Islet of Langerhans (tissue), 1 donor: ENCODE data around the gene CD300LD.

Experiments
- FAIRE-seq: peaks from one replicate; lab custom pipeline; 2011; peaks lifted over from hg19 to GRCh38; lab: Jason Lieb, UNC

The CD300LD gene

DNA sequence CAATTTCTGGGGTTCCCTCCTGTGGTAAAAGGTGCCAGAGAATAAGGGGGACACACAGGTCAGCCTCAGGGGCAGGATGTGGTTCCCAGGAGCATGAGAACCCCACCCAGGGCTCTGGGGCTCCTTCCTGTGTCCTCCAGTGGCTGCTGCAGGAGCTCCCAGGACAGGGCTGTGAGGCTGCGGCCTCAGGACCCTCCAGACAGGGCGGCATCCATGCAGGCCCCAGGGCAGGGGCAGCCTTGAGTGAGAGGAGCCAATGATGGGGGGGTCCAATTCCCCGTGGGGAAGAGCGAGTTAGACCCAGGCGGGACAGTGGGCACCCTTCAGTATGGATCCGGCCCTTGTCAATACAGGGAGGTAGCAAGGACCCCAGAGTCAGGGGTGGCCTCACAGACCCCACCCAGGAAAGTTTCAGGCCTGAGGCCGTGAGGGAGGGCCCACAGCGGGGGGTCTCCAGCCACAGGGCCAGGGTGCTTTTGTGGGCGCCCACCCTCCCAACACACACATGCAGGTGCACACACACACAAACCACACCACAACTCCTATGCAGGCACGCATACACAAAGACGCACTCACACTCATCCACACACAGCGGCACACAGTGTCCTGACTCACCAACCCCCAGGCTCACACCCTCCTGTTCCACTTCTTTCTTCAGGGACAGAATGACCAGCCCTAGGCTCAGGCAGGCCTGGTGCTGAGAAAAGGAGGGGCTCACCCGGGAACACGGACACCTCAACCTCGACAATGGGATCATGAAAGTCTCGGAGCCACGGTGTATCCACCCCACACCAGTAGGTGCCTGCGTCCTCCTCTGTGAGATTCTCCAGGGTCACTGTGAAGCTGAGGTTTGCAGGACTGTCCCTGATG lies 48.0 kb downstream of the CD300LD start:
- FAIRE-seq, result no peak

DNA sequence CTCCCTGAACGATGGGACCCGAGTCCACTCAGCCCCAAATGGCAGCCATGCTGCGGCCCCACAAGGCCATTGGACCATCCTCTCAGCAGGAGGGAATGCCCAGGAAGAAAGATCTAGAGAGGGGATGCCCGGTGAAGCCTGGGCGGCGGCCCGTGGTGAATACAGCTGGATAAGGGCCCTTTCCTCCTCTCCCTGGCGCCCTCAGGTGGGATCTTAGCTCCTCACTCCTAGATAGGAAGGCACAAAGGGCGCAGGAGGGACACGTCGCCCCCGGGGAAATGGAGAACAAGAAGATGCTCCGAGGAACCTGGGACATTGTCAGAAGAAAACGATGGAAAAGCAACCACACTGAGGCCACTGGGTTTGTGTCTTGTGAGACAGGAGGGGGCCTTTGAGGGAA lies 48.7 kb downstream of the CD300LD start:
- no peak for FAIRE-seq

DNA sequence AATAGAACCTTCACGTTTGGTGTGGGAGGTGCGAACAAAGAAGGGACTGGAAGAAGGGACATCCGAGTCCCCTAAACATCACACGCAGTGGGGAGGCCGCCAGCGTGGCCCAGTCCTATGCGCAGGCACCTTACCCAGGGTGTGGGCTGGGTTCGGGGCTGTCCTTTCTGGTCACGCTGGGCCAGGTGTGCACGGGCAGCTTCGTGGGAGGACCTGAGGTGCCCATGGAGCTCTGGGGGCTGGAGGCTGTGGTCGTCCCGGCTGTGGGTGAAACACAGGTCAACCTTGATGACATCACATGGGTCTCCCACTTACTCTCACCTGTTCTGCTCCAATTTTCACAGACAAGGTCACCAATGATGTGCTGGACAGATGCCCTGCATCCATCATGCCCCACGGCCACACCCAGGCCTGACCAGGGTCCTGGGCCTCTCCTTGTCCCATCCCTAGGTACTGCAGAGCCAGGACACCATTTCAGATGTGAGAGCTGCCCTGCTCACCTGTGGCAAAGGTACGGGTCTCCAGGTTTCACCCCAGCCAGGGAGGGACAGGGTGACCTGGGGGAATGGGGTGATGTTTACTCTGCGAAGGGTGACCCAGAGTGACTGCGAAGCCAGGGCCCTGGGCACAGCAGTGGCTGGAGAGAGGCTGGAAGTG lies 49.2 kb downstream of the CD300LD start:
- FAIRE-seq, result no peak

DNA sequence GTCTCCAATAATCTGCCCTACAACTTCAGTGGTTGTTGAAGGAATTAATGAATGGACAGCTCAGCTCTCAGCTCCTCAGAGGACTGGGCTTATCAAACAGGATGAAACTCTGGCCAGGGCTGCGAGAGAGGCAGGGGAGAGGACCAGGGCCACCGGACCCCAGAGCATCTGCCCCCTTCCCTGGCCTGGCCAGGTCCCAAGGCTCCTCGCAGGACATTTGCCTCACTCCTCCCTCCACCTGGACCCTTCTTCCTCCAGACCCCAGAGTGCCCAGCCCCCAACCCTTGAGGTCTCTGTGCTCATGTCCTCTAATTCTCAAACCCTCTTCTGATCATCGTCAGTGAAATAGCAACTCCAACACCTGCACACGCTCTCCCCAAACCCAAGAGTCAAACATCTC lies 49.9 kb downstream of the CD300LD start:
- no peak for FAIRE-seq

DNA sequence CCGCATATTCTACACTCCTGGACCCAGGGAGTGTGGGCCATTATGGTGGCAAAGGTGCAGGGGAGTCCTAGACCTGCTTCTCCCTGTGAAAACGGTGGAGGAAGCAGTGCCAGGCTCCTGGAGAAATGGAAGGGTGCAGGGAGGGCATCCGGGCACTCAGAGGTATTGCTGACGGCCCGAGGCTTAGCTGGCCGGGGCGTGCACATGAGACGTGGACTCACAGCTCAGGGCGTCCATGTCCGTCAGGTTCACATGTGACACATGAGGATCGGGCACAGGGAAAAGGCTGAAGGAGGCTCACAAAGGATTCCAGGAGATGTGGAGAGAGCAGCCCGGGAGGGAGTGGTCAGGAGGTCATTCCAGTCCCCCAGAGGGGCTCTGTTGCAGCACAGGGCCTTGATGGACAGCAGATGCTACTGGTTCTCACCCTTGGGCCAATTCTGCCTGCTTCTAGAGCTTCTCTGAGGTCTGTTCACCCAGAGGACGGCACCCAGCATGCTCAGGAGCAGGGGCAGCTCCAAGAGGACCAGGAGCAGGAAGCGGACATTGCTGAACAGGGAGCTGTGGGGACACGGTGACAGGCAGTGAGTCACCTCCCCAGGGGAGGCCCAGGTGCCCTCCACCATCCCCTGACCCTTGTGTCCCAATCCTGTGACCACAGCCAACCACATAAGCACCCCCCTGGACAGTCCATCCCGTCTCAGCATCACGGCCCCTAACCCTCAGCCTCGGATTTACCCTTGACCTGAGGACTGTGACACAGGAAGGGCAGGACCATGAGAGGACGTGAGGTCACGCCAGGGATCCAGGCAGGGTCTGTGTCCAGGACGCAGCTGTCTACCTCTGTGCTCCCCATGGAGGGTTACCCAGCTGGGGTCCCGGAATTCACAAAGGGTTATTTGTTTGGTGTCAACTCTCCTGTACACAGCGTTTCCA lies 50.6 kb downstream of the CD300LD start:
- no peak for FAIRE-seq

DNA sequence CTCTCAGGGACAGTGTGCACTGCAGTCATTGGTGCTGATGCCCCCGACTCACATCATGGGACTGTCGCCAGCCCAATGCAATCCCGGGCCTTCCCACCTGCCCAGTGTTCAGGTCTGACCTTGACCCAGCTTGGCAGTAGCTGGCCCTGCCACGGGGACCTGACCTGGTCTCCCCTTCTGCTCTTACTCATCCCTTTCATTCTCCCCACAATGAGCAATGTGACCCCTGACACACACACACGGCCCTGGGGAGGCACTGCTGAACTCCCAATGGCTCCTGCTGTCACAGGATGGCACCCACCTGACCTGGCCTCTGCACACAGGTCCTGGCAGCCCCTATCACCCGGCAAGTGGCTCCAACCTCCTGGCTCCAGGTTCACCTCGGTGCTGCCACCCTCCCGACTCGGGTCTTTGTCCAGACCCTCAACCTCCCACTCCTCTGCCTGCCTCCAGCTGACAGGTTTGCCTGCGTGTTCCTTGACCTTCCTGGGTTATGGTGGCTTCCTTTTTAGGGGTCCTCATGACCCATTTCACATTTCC lies 52.7 kb downstream of the CD300LD start:
- no peak for FAIRE-seq

DNA sequence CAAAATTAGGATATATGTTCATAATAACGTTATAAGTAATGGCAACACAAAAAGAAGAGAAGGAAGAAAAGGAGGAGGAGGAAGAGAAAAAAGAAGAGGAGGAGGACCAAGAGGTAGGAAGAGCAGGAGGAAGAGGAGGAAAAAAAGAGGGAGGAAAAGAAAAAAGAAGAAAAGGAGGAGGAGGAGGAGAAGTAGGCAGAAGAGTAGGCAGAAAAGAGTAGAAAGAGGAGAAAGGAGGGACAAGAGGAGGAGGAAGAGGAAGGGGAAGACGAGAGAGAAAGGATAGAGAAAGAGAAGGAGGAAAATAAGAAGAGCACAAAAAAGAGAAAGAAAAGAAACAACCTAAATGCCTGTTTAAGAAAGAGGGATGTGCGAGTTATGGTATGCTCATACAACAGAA lies 55.2 kb downstream of the CD300LD start:
- no peak for FAIRE-seq

DNA sequence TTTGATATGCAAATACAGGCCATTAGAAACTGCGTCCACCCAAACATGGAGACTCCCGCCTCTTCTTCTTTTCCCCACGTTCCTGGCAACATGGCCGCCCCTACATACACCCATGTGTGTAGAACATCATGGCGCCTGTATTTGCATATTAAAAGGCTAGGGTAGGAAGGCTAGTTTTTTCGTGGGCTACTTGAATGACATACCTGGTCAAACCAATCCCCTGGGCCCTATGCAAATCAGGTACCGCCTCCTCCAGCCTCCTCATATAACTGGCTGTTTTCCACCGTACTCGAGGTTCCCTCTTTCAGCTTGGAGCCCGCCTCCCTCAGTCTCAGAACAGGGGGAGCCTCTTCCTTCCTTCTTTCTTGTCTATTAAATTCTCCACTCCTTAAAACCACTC lies 60.0 kb downstream of the CD300LD start:
- FAIRE-seq, result no peak

DNA sequence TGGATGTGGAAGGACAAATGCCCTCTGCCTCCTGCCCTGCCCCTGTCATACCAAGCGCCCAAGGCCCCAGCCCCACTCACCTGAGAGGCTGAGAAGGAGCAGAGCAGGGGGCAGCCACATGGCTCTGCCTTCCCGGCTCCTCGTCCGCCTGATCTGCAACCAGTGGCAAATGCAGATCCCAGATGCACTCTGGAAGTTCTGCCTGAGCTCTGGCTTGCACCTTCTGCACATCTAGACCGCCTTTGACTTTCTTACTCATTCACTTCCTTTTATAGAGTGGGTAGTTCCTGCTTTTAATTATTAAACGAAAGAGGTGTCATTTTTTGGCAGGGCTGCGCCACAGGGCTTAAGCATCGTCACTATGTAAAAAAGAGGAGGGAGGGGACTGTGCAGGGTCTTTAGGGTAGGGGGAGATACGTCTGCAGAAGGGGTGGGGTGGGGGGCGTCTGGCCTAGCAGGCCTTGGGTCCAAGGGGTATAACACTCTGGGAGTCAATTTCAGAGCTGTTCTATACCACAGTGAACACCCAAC lies 60.8 kb downstream of the CD300LD start, which contains the start of gene CD300LB:
Gene CD300LB (minus strand): TSS at position 245 of the 531 bp plus-strand sequence. CDS start 125 bp downstream, at position 120.
- no peak for FAIRE-seq

DNA sequence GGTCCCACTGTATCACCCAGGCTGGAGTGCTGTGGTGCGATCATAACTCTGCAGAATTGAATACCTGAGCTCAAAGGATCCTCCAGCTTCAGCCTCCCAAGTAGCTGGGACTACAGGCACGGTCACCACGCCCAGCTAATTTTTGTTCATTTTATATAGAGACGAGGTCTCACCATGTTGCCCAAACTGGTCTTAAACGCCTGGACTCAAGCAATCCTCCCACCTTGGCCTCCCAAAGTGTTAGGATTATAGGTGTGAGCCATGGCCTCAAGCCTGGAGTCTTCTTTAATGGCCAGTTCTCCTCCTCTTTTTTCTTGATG lies 61.3 kb downstream of the CD300LD start:
- FAIRE-seq, result no peak
